PC-3 (cell line): ENCODE data around the gene LRIG3.

Experiments used
- CTCF ChIP-seq: fragments of 300-600 bp; sonication (generic); conservative IDR thresholded peaks from 2 replicates; pipeline ENCODE4 v1.5.1; 2017; ENCODE audit warnings: antibody characterized with exemption, low read depth, mild to moderate bottlenecking, low read length
- EZH2 ChIP-seq: fragments of 300-600 bp; sonication (generic); IDR thresholded peaks from one replicate; pipeline ENCODE4 v1.6.1; 2017; ENCODE audit warnings: antibody characterized with exemption, mild to moderate bottlenecking, low read length; ENCODE audit not compliant: unreplicated experiment

GRCh38 chr12:58916921-58917511 is 3.3 kb downstream of the LRIG3 start:
- TF ChIP-seq CTCF (no peak), EZH2 (no peak)
